Chondrocyte (in vitro differentiated cells): Measurements from ENCODE around the gene CFAP298. TPM values are rescaled to one million over a fixed set of nuclear protein-coding genes. Genes with fewer than 3 reads are reported as not detected.
"Not testable (repeated sequence)": the region's sequence is repeated elsewhere in the genome, so short reads cannot be mapped to it uniquely, and the experiment has no call there.

Experiments
- DNase-seq: peaks from one replicate; pipeline ENCODE4 v3.0.0; 2021; ENCODE audit warnings: mixed read lengths, low spot score
- H3K27ac Mint-ChIP-seq: one replicate; pipeline ENCODE4 v1.8.0; 2021; ENCODE audit warnings: mild to moderate bottlenecking, moderate library complexity, mixed read lengths; ENCODE audit not compliant: unreplicated experiment
- H3K27me3 Mint-ChIP-seq: 2 replicates; pipeline ENCODE4 v1.8.0; 2021; ENCODE audit warnings: low read depth, mixed read lengths
- H3K36me3 Mint-ChIP-seq: 2 replicates; pipeline ENCODE4 v1.8.0; 2021; ENCODE audit warnings: low read depth, mixed read lengths
- H3K4me1 Mint-ChIP-seq: 2 replicates; pipeline ENCODE4 v1.8.0; 2021; ENCODE audit warnings: low read depth, mild to moderate bottlenecking, mixed read lengths
- H3K4me3 Mint-ChIP-seq: one replicate; pipeline ENCODE4 v1.8.0; 2021; ENCODE audit warnings: mild to moderate bottlenecking, moderate library complexity, mixed read lengths; ENCODE audit not compliant: unreplicated experiment
- H3K9me3 Mint-ChIP-seq: 2 replicates; pipeline ENCODE4 v1.8.0; 2021; ENCODE audit warnings: low read depth, mixed read lengths
- total RNA-seq: library from RNA; stranded (reverse); gene quantifications from 3 replicates; pipeline ENCODE4 v1.2.1, GENCODE V29; 2021
- TF ChIP-seq, protein P1 (sequence below): fragments of 200-600 bp; sonication (generic); IDR thresholded peaks from 2 replicates; pipeline ENCODE4 v1.5.0; 2021; ENCODE audit warnings: antibody characterized with exemption, mild to moderate bottlenecking, moderate library complexity

Gene CFAP298
- total RNA-seq, 1 donor from 2014 or later, result 25.3 TPM

DNA sequence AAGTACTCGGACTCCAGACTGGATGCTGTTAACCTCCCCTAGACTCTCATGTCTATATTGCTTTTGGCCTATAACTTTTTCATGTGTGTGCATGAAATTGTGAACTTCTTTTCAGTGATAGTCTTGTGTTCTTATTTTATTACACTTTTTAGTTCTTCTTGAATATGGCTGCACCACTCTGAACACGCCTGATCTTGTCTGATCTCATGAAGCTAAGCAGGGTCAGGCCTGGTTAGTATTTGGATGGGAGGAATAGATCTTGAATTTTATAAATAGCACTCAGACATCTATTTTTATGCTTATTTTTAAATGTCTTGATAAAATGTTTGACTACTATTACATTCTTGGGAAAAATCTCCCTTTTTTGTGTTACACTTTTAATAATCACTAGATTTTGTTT lies 49.3 kb downstream of the CFAP298 start:
- TF ChIP-seq, protein P1, sequence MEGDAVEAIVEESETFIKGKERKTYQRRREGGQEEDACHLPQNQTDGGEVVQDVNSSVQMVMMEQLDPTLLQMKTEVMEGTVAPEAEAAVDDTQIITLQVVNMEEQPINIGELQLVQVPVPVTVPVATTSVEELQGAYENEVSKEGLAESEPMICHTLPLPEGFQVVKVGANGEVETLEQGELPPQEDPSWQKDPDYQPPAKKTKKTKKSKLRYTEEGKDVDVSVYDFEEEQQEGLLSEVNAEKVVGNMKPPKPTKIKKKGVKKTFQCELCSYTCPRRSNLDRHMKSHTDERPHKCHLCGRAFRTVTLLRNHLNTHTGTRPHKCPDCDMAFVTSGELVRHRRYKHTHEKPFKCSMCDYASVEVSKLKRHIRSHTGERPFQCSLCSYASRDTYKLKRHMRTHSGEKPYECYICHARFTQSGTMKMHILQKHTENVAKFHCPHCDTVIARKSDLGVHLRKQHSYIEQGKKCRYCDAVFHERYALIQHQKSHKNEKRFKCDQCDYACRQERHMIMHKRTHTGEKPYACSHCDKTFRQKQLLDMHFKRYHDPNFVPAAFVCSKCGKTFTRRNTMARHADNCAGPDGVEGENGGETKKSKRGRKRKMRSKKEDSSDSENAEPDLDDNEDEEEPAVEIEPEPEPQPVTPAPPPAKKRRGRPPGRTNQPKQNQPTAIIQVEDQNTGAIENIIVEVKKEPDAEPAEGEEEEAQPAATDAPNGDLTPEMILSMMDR, result no peak
- peaks cover 18% of the 10 kb centered on the region for H3K9me3 Mint-ChIP-seq
- no peak overlapping the region for H3K27ac Mint-ChIP-seq
- H3K4me3 Mint-ChIP-seq, result no peak overlapping the region
- DNase-seq, result no peak
- H3K36me3 Mint-ChIP-seq, result peaks cover 9% of the 10 kb centered on the region
- no peaks in the 10 kb centered on the region for H3K27me3 Mint-ChIP-seq
- no peaks in the 10 kb centered on the region for H3K4me1 Mint-ChIP-seq

DNA sequence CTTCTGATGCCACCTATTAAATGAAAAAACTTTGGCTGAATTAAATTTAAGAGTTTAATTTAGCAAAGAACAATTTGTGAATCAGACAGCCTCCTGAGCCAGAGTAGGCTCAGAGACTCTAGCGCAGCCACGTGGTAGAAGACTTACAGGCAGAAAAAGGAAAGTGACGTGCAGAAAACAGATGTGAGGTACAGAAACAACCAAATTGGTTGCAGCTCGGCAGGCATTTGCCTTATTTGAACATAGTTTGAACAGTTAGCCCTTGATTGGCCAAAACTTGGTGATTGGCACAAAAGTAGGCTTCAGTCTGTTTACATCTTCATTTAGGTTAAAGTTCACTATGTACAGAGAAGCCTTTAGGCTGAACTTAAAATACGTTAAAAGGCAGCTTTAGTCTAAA lies 49.8 kb downstream of the CFAP298 start:
- Mint-ChIP-seq H3K36me3 (peaks cover 9% of the 10 kb centered on the region), H3K4me3 (no peak overlapping the region), H3K9me3 (peaks cover 18% of the 10 kb centered on the region), H3K27ac (no peak overlapping the region), H3K27me3 (no peaks in the 10 kb centered on the region), H3K4me1 (no peaks in the 10 kb centered on the region)
- TF ChIP-seq, protein P1, result peak; percentile 70
- no peak for DNase-seq

DNA sequence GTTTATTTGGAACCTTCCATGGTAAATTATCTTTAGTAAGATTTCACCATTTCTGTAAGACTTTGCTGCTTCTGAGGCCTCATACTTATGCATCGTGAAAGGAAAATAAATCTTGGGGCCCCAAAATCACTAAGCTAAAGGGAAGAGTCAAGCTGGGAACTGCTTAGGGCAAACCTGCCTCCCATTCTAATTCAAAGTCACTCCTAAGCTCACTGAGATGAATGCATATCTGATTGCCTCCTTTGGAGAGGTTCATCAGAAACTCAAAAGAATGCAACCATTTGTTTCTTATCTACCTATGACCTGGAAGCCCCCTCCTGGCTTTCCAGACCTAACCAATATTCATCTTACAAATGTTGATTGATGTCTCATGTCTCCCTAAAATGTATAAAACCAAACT lies 50.7 kb downstream of the CFAP298 start:
- DNase-seq, H3K4me1 Mint-ChIP-seq, H3K36me3 Mint-ChIP-seq, H3K4me3 Mint-ChIP-seq, H3K27ac Mint-ChIP-seq, H3K27me3 Mint-ChIP-seq: not testable (repeated sequence)
- H3K9me3 Mint-ChIP-seq, result peaks cover 18% of the 10 kb centered on the region

DNA sequence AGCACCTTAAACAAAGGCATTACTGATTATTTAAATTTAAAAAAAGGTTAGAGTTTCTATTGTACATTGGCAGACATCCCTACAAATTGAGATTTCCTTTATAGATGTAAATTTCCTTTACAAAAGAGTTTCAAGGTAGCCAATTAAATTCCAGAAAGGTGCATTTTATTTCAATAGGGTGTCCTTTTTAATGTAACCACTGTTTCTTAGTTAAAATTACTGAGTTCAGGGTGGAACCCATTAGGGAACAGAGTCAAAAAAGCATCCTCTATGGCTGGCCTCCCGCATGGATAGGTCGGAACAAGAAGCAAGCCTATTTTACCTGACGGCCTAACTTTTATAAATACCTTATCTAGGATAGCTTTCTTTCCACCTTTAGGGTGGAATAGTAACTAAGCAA lies 51.3 kb downstream of the CFAP298 start:
- H3K27me3 Mint-ChIP-seq, result no peaks in the 10 kb centered on the region
- peaks cover 14% of the 10 kb centered on the region for H3K9me3 Mint-ChIP-seq
- no peak overlapping the region for H3K4me3 Mint-ChIP-seq
- H3K27ac Mint-ChIP-seq, result no peak overlapping the region
- no peaks in the 10 kb centered on the region for H3K4me1 Mint-ChIP-seq
- TF ChIP-seq, protein P1, result no peak
- DNase-seq, result no peak
- H3K36me3 Mint-ChIP-seq, result peaks cover 9% of the 10 kb centered on the region

DNA sequence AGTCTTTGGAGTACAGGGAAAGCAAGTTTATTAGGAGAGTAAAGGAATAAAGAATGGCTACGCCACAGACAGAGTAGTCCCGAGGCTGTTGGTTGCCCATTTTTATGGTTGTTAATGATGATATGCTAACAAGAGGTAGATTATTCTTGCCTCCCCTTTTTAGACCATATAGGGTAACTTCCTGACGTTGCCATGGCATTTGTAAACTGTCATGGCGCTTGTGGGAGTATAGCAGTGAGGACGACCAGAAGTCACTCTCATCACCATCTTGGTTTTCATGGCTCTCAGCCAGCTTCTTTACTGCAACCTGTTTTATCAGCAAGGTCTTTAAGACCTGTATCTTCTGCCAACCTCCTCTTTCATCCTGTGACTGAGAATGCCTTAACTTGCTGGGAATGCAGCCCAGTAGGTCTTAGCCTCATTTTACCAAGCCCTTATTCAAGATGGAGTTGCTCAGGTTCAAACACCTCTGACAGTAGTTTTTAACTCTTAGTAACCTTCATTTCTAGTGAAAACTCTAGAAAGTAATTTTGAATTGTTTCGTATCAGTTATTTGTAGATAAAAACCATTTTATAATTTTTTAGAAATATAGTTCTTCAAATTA lies 53.1 kb downstream of the CFAP298 start:
- DNase-seq, result no peak
- Mint-ChIP-seq H3K4me1 (peaks cover 9% of the 10 kb centered on the region), H3K27ac (no peak overlapping the region), H3K36me3 (no peaks in the 10 kb centered on the region), H3K27me3 (no peaks in the 10 kb centered on the region), H3K9me3 (no peaks in the 10 kb centered on the region), H3K4me3 (no peak overlapping the region)
- TF ChIP-seq, protein P1, result no peak

DNA sequence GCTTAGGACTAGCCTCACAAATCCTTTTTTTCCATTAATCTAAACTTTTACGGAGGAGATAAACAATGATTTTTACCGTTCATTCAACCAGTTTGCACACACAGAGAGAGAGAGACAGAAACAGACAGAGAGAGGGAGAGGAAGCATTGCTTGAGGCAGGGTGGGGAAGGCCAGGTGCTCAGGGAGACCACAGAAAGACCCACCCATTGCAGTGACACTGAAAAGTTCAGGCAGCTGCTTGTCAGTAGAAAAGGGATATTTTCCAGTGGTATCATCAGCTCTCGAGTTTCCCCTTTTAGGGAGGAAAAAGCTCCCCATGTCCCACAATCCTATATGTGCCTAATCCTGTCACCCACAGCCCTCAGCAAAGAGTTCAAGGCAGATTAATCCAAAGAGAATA lies 54.1 kb downstream of the CFAP298 start:
- DNase-seq, result no peak
- no peak overlapping the region for H3K4me3 Mint-ChIP-seq
- no peaks in the 10 kb centered on the region for H3K27me3 Mint-ChIP-seq
- no peak overlapping the region for H3K27ac Mint-ChIP-seq
- H3K4me1 Mint-ChIP-seq, result peaks cover 9% of the 10 kb centered on the region
- H3K36me3 Mint-ChIP-seq, result no peaks in the 10 kb centered on the region
- H3K9me3 Mint-ChIP-seq, result no peaks in the 10 kb centered on the region
- TF ChIP-seq, protein P1, result no peak
